Upper lobe of left lung (tissue), 6 donors: ENCODE results near the gene GORASP1. TPM values are rescaled to one million over a fixed set of nuclear protein-coding genes. Genes with fewer than 3 reads are reported as not detected.

ENCODE experiments used
- ATAC-seq, 2 donors: fragments of 200-7000 bp; cut with Tn5 transposase; one replicate each; pipeline ENCODE4 v1.9.1; 2022; ENCODE audit warnings: mild to moderate bottlenecking in 2 of 2, moderate library complexity in 2 of 2; ENCODE audit not compliant: low FRiP score in 2 of 2
- DNase-seq, 2 donors: peaks; one replicate each; pipeline ENCODE4 v3.0.0-alpha.2; 2019 to 2020
- H3K27ac ChIP-seq, 4 donors: fragments of 200-600 bp; sonication (generic); one replicate each; pipeline ENCODE4 v1.5.1; 2016 to 2019
- H3K27me3 ChIP-seq, 4 donors: fragments of 200-600 bp; sonication (generic); one replicate each; pipeline ENCODE4 v1.5.1; 2017 to 2019
- H3K36me3 ChIP-seq, 4 donors: fragments of 200-600 bp; sonication (generic); one replicate each; pipeline ENCODE4 v1.5.1; 2016 to 2019
- H3K4me1 ChIP-seq, 4 donors: fragments of 200-600 bp; sonication (generic); one replicate each; pipeline ENCODE4 v1.5.1; 2018 to 2019
- H3K4me3 ChIP-seq, 4 donors: fragments of 200-600 bp; sonication (generic); one replicate each; pipeline ENCODE4 v1.5.1; 2017 to 2019; ENCODE audit warnings: mild to moderate bottlenecking in 2 of 4, moderate library complexity in 1 of 4
- H3K9me3 ChIP-seq, 4 donors: fragments of 200-600 bp; sonication (generic); one replicate each; pipeline ENCODE4 v1.5.1; 2018 to 2019
- EP300 ChIP-seq, 4 donors: sonication (generic); formaldehyde crosslinking; IDR thresholded peaks; one replicate each; pipeline ENCODE4 v1.5.1; 2017; ENCODE audit warnings: antibody characterized with exemption in 4 of 4, control low read depth in 2 of 4
- POLR2A ChIP-seq, 4 donors: fragments of 450-650 bp; IDR thresholded peaks; one replicate each; pipeline ENCODE4 v1.5.1; 2016 to 2017; ENCODE audit warnings: antibody characterized with exemption in 4 of 4, mild to moderate bottlenecking in 2 of 4
- POLR2AphosphoS5 ChIP-seq, 2 donors: sonication (generic); formaldehyde crosslinking; IDR thresholded peaks; one replicate each; pipeline ENCODE4 v1.5.1; 2017; ENCODE audit warnings: antibody characterized with exemption in 2 of 2
- WGBS, 2 donors: methylation state at CpG; one replicate each; pipeline ENCODE4 v1.1.5; 2017 to 2018; 5-methylcytosine and 5-hydroxymethylcytosine counted together
- total RNA-seq, 6 donors: library from RNA; depleted of rRNA in 4 of 6; stranded (reverse); fragments of >200 nt in 4 of 6; gene quantifications; one replicate each; pipeline versions ENCODE4 v1.1.0 to v1.2.1, GENCODE V29; 2016 to 2021
- TF ChIP-seq, protein P1 (sequence below), 6 experiments: fragments of 450-650 bp in 4 of 6; fragments of 200-600 bp in 2 of 6; sonication (generic) in 2 of 6; IDR thresholded peaks; one replicate each; pipeline ENCODE4 v1.5.1; 2016 to 2019; ENCODE audit warnings: antibody characterized with exemption in 6 of 6
- donor health status: DM: no; HTN: no; CAD: no; lungs with moderate emphysema.
- donor health status: DM: no; HTN: yes; CAD: no; lungs with severe emphysema.

The GORASP1 gene
- total RNA-seq, 6 donors from 2014 or later: 71.1 to 99.5 (median 79.8) TPM

DNA sequence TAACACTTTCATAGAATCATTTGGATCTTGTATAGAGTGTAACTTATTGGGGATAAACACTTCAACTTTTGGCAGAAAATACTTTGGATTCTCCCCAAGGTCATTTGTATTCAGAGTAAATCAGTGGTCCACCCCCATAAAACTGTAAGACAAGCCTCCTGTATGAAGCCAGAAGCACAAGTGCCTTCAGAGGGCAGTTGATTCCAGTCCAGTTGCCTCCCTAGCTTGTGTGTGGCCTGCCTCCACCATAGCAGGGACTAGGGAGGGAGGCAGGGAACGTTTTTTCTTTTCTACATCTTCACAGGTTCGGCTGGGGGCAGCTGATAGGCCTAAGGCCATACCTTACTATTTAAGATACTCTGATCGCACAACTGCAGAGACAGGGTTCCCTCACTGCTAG, 11.6 kb downstream of the GORASP1 start:
- 82 to 84% methylated on average over 3 of the region's 3 CpGs for WGBS, 2 donors
- H3K27me3 ChIP-seq: no peaks in the 10 kb centered on the region
- H3K27ac ChIP-seq: no peak overlapping the region
- peaks cover 0 to 2% (median 0%) of the 10 kb centered on the region in 4 donors for H3K4me1 ChIP-seq
- peaks cover 25 to 99% (median 61%) of the 10 kb centered on the region in 4 donors for H3K36me3 ChIP-seq
- ATAC-seq (no peak), DNase-seq (no peak)
- TF ChIP-seq, protein P1, sequence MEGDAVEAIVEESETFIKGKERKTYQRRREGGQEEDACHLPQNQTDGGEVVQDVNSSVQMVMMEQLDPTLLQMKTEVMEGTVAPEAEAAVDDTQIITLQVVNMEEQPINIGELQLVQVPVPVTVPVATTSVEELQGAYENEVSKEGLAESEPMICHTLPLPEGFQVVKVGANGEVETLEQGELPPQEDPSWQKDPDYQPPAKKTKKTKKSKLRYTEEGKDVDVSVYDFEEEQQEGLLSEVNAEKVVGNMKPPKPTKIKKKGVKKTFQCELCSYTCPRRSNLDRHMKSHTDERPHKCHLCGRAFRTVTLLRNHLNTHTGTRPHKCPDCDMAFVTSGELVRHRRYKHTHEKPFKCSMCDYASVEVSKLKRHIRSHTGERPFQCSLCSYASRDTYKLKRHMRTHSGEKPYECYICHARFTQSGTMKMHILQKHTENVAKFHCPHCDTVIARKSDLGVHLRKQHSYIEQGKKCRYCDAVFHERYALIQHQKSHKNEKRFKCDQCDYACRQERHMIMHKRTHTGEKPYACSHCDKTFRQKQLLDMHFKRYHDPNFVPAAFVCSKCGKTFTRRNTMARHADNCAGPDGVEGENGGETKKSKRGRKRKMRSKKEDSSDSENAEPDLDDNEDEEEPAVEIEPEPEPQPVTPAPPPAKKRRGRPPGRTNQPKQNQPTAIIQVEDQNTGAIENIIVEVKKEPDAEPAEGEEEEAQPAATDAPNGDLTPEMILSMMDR (IDR thresholded peaks at IDR 0.05): no peak
- TF ChIP-seq EP300 (IDR thresholded peaks at IDR 0.05) (no peak), POLR2A (IDR thresholded peaks at IDR 0.05) (no peak), POLR2AphosphoS5 (IDR thresholded peaks at IDR 0.05) (no peak)
- no peak overlapping the region for H3K4me3 ChIP-seq
- no peaks in the 10 kb centered on the region for H3K9me3 ChIP-seq

DNA sequence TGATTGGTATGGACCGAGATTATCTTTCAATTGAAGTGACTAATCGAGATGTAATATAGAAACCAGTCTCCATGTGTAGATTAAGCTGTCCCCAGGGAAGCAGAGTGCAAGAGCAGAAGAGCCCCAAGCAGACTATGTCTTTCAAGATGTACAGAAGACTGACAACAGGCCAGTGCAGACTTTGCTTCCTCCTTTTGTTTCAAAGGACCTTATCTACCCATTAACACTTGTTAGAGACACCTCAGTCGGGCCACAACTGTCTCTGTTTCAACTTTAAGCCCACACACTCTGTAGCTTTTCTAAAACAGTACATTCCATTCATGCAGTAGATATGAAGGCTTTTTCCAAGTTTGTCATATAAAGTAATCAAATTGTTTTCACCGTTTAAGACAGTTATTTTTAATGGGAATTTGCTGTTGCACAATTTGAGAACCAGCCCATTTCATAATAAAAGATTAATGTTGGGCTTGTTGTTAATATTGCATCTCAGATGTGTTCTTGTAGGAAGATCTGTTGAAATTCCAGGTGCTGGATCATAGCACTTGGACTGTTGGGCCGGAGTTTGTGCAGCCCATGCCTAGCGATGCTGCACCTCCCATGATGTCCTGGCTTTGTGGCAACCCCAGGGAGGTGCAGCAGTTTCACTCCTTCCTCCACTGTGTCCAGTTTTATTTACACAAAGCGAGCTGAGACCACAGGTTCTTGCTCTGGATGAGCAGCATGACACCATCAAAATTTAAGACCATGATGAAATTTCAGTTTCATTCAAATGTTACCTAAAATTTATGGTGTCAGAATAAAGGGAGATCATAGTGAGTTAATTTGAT, 12.4 kb downstream of the GORASP1 start:
- ATAC-seq (no peak), DNase-seq (no peak)
- Histone ChIP-seq H3K4me1 (peaks cover 0 to 2% (median 0%) of the 10 kb centered on the region in 4 donors), H3K27ac (no peak overlapping the region), H3K36me3 (peaks cover 25 to 99% (median 55%) of the 10 kb centered on the region in 4 donors), H3K27me3 (no peaks in the 10 kb centered on the region), H3K9me3 (no peaks in the 10 kb centered on the region), H3K4me3 (no peak overlapping the region)
- WGBS, 2 donors: 82 to 89% methylated on average over 7 of the region's 7 CpGs
- TF ChIP-seq EP300 (IDR thresholded peaks at IDR 0.05): no peak
- TF ChIP-seq, protein P1 (IDR thresholded peaks at IDR 0.05): no peak
- no peak for TF ChIP-seq POLR2AphosphoS5 (IDR thresholded peaks at IDR 0.05)
- no peak for TF ChIP-seq POLR2A (IDR thresholded peaks at IDR 0.05)

DNA sequence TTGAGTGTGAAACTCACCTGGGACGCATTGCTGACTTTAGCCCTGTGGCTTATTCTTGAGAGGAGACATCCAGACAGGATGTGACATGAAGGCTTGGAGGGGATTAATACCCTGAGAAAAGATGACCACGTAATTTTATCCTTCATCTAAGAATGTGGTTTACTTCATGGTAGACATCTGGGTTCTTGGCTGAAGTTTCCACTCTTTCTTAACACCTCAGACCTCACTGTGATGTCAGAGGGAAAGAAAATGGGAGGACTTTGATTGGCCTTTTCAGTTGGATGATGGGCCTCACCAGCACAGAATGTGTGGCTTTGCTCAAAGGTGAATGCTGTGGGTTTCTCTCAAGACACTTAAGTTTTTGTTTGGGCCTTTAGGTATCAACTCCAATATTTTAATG, 16.5 kb downstream of the GORASP1 start:
- WGBS, 2 donors: 88 to 96% methylated on average over 2 of the region's 2 CpGs
- TF ChIP-seq EP300 (IDR thresholded peaks at IDR 0.05) (no peak), POLR2A (IDR thresholded peaks at IDR 0.05) (no peak), POLR2AphosphoS5 (IDR thresholded peaks at IDR 0.05) (no peak)
- TF ChIP-seq, protein P1 (IDR thresholded peaks at IDR 0.05): no peak
- Histone ChIP-seq H3K4me1 (no peaks in the 10 kb centered on the region), H3K9me3 (no peaks in the 10 kb centered on the region), H3K27me3 (no peaks in the 10 kb centered on the region), H3K36me3 (peaks cover 30 to 96% (median 46%) of the 10 kb centered on the region in 4 donors), H3K4me3 (no peak overlapping the region), H3K27ac (no peak overlapping the region)
- ATAC-seq (no peak), DNase-seq (no peak)

DNA sequence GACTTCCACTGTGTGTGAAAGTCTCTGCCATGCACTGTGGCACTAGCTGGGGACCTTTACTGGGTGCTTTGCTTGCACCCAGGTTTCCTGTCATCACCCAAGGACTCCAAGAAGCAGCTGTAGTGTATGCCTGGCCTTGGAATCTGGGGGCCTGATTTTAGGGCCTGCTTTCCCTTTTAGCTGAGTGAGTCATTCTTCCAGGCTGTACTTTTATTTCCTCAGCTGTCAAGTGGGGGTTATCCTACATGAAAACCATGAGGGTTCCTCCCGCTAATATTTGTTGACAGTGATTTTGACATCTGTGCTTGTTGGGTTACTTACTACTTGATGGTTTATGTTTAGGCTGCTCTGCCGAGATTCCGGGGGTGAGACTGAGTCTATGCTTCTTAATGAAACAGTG, 18.5 kb downstream of the GORASP1 start:
- H3K4me1 ChIP-seq: no peaks in the 10 kb centered on the region
- TF ChIP-seq POLR2AphosphoS5 (IDR thresholded peaks at IDR 0.05) (no peak), POLR2A (IDR thresholded peaks at IDR 0.05) (no peak)
- TF ChIP-seq, protein P1 (IDR thresholded peaks at IDR 0.05): no peak
- no peak overlapping the region for H3K4me3 ChIP-seq
- H3K27ac ChIP-seq: no peak overlapping the region
- DNase-seq (no peak), ATAC-seq (no peak)
- WGBS, 2 donors: 79 to 91% methylated on average over 3 of the region's 3 CpGs
- no peaks in the 10 kb centered on the region for H3K27me3 ChIP-seq
- no peaks in the 10 kb centered on the region for H3K9me3 ChIP-seq
- H3K36me3 ChIP-seq: peaks cover 21 to 95% (median 46%) of the 10 kb centered on the region in 4 donors
